ENCODE measurements around the gene BUB1.
"Not testable (repeated sequence)": the region's sequence is repeated elsewhere in the genome, so short reads cannot be mapped to it uniquely, and the experiment has no call there.

BUB1 gene

DNA sequence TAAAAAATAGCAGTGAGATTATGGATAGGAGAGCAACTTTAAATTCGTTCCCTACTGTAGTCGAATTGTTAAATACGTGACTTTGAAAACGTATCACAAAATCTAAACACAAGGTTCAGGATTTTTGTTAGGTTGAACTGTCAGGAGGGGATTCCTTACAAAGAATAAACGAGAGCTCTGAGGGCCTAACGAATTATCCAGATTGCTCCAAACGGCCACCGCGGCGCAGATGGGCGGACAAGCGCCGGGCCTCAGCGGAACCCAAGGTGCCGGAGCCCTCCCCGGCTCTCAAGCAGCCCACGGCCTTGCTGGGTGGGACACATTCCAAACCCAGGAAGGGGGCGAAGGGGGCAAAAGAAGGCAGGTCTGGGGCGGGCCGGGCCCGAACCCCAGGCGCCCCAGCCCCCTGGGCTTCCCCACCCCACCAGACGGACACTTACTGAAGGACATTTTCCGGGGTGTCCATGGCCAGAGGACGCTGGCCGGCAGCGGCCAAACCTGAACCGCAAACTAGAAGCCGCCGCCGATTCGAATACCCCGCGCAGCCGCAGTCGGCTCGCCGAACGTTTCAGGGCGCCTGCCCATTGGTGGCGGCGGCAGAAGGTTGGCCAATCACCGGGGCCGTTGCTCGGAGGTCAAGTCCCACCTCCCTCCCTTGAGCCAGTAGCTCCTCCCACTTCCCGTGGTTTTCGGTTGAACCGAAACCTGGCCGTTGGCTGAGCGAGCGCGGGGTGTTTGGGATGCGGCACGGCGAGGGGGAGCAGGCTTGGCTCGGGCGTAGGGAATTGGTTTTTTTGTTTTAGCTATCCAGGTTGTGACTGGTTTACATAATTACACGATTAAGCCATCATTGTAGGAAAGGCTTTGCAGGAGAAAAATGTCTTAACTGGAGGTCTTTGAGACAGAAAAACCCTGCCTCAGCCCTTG, at the start of gene BUB1:
Gene BUB1, minus strand, starts transcription at position 534 of the 927 bp plus-strand sequence. Its CDS starts 68 bp downstream, at position 466.
- in situ Hi-C loops (cut with MboI; ENCODE audit: low sequenced_read_pairs), result no loop called here

DNA sequence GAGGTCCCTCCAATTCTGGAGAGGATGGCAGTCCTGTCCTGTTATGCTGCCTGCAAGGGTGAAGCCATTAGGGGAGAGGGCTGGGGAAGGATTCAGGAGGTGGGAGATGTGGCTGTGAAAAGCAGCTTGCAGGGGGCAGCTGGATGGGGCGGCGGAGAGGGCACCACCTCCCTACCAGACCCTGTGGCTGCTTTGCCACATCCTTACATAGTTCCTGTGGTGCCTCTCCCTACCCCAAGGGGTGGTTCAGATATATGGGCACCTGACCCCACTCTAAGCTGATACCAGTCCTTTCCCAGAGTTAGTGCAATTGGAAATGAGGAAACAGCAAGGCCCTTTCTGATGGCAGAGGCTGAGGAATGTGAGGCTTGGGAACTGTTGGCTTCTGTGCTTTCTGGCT, 48.4 kb upstream of the BUB1 start:
- in situ Hi-C loops (cut with MboI; ENCODE audit: low sequenced_read_pairs), result no loop called here

DNA sequence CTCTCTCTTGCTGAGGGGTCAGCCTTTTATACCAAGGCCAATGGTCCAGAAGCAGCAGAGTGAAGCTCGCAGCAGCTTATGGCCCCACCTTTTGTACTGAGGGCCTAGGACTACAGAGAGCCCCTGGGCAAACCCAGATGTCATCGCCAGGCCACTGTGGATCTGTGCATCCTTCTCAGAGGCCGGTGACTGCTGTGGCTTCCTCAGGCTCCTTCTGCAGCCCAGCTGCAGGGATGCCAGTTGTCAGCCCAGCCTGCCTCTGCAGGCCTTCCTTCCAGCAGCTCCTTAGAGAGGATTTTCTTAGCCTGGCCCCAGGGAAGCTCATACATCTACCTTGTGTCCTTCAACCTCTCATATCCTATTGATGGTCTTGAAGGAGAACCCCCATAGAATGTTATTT, 48.0 kb upstream of the BUB1 start:
- in situ Hi-C loops (cut with MboI; ENCODE audit: low sequenced_read_pairs), result no loop called here

DNA sequence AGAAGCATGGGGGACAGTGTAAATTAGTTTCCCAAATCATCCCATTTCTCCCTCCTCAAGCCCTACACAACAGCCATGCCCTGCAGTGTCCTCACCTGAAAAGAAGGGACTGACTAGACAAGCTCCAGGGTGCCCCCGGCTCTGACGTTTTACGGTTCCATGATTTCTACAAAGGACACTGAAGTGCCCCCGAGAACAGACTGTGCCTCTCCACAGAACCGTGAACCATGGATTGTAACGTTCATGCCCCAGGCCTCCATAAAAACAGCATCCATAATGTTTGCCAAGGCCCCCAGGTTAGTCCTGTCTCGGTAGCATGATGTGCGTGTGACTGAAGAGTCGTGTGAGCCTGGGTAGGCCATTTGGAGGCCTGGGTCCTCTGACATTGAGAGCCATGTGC, 47.5 kb upstream of the BUB1 start:
- in situ Hi-C loops (cut with MboI; ENCODE audit: low sequenced_read_pairs), result no loop called here

DNA sequence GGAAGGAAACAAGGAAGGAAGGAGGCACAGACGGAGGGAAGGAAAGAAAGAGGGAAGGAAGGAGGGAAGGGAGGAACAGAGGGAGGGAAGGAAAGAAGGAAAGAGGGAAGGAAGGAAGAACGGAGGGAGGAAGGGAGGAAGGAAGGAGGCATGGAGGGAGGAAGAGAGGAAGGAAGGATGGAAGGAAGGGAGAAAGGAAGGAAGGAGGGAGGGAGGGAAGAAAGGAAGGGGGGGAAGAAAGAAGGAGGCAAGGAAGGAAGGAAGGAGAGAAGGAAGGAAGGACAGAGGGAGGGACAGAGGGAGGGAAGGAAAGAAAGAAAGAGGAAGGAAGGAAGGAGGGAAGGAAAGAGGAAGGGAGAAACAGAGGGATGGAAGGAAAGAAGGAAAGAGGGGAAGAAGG, 47.0 kb upstream of the BUB1 start:
- in situ Hi-C loops (cut with MboI; ENCODE audit: low sequenced_read_pairs), result no loop called here

DNA sequence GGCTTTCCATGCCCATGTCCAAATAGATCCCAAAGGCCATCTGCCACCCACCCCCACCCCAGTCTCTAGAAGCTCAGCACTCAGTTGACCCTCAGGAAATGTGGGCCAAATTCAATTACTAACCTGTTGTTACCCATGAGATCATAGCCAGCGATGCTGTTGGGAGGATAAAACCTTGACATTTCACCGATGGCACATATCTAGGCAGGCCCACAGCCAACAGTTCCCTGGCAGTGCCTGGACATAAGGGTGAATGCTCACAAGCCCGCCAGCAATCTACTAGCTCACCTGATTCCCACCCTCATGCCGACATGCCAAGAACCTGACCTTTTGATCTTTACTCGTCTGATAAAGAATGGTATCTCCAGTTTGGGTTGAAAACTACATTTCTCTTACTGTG, 42.7 kb upstream of the BUB1 start:
- in situ Hi-C loops (cut with MboI; ENCODE audit: low sequenced_read_pairs), result no loop called here

DNA sequence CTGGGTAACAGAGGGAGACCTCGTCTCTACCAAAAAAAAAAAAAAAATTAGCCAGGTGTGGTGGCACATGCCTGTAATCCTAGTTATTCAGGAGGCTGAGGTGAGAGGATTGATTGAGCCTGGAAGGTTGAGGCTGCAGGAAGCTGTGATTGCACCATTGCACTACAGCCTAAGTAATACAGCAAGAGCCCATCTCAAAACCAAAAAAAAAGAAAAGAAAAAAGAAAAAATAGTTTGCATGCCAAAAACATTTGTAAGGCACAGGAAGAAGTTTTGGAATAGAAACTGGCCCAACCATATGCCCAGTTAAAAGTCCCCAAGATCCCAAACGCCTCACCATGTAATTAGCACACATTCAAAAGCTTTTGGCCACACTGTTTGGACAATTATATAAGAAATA, 41.1 kb upstream of the BUB1 start:
- in situ Hi-C loops (cut with MboI; ENCODE audit: low sequenced_read_pairs), result no loop called here

DNA sequence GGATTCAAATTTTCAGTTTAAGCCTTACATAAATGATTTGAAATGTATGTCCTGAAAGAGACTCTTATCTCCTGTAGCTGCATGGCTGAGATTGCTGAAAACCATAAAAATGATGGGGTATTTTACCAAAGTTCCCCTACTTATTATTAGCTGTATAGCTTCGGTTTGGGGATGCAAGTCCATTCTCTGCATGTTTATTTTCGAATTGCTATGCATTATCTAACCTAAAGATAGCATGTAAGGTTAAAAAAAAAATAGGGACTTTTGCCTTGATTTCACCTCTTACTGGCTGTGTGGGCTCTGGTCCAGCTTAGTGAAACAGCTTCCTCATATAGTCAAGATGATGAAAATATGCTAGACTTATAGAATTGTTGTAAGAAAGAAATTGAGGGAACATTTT, 40.5 kb upstream of the BUB1 start:
- in situ Hi-C loops (cut with MboI; ENCODE audit: low sequenced_read_pairs), result no loop called here

DNA sequence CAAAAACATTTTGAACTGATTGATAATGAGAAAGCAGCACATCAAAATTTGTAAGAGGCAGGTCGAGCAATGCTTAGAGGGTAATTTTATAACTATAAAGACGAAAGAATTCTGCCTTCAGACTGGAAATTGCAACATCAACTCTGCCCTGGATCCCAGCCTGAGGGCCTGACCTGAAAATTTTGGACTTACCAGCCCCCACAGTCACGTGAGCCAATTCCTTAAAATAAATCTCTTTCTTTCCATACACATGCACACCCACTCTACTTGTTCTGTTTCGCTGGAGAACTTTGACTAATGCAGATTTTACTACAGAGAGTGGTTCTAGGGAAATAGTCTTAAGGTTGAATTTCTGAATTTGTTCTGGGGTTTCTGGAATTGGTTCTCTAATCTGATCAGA, 39.9 kb upstream of the BUB1 start:
- in situ Hi-C loops (cut with MboI; ENCODE audit: low sequenced_read_pairs), result no loop called here

DNA sequence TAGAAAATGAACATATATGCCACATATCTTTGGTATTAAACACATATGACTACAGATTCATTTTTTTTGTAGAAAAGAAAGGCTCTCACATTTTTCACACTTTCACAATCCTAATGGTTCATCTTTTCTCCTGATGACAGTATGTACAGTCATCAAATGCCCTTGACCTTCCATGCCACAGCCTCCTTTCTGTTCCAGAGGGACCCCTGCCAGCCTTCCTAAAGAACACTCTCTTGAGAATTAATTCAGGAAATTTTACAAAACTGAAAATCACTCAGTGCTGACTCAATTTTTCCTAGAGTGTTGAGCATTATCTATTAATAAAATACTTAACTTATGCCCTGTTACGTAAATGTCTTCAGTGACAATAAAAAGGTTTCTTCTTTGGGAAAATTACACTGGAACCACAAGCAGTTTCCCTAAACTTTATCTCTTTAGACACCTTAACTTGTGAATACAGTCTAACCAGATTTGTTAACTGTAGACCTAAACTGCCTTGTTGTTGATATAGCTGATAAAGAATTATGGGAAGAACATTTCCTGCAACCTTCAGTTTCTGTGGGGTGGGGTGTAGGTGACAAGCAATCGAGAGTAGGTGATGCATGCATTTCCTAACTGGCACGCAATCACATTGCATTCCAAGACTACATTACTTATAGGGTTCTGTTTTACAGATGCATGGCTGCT, 39.2 kb upstream of the BUB1 start:
- in situ Hi-C loops (cut with MboI; ENCODE audit: low sequenced_read_pairs), result no loop called here

DNA sequence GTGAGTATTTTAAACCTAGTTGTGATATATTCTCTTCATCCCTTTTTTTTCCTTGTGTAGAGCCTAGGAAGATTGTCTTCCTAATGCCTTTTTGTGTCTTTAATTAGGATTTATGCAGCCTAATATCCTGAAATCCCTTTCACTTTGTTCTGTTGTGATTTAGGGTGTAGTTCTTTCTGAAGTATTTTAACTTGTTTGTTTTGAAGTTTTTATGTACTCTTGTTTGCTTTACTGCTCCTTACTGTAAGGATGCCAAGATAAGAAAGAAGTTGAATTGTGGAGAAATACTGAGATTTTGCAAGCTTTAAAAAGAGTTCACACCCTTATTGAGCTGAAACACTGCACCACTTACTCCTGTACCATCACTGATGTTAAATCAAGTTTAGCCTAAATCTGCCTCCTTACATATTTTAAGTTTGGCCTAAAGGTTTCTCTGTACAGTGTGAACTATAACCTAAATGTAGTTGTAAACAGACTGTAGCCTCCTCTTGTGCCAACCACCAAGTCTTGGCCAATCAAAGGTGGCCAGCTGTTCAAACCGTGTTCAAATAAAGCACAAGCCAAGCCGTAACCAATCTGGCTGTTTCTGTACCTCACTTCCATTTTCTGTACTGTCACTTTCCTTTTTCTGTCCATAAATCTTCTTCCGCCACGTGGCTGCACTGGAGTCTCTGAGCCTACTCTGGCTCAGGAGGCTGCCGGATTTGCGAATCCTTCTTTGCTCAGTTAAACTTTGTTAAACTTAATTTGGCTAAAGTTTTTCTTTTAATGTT, 36.8 kb upstream of the BUB1 start:
- in situ Hi-C loops (cut with MboI; ENCODE audit: low sequenced_read_pairs), result no loop called here

DNA sequence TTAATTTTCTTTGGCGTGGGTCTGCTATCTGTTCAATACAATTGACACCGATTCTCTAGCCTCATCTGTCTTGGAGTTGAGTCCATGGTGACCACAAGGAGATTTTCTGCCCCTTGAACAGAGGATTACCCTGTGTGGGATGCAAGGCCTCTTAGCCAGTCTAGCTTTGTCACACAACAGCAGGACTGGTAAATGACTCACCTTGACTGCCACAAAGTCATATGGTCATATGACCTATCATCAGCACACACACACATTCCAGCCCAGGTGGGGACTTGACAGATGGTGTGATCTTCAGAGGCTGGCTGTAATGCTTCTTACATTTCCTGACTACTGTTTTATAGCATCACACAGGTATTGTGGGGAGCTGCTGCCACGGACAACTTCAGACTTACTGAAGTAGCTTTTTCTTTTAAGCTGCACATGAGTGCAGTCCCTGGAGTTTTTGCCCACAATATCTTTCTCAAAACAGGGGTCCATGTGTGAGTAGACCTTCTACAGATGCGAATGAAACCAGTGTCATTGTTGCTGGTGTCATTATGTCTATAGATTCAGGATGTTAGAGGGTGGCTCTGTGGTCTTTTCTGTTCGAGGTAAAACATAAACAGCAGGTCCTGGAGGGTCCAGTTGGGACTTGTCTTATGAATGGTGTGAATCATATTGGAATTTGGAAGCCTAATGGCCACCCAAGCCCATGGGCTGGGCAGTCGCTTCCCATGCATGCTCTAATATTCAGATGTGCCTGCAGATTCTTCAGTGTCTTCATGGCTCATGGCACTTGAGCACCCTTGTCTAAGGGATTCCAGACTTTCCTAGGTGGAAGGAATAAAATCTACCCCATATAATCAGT, 35.9 kb upstream of the BUB1 start:
- in situ Hi-C loops (cut with MboI; ENCODE audit: low sequenced_read_pairs), result no loop called here

DNA sequence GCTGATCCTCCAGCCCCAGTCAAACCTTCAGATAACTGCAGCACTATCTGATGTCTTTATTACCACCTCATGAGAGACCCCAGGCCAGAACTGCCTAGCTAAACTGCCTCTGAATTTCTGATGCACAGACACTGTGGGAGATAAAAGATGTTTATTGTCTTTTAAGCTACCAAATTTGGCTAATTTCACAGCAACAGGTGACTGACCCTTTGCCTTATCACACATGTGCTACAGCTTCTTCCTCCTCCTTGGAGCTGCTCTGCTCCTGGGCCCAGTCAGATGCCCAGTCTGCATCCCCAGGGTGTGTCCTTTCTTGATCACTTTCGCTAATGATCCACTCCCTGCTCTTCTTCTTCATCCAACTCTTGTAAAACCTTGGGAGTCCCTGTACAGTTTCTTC, 34.9 kb upstream of the BUB1 start:
- in situ Hi-C loops (cut with MboI; ENCODE audit: low sequenced_read_pairs), result no loop called here

DNA sequence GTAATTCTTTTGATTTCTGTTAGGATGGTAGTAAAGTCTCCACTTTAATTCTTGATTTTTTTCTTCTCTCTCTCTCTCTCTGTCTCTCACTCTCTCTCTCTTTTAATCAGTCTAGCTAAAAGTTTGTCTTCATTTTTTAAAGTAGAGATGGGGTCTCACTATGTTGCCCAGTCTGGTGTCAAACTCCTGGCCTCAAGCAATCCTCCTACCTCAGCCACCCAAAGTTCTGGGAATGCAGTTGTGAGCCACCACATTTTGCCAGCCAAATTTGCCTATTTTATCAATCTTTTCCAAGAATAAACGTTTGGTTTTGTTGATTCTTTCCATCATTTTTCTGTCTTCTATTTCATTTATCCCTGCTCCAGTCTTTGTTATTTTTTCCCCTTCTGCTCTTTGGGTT, 30.6 kb upstream of the BUB1 start:
- in situ Hi-C loops (cut with MboI; ENCODE audit: low sequenced_read_pairs), result no loop called here

DNA sequence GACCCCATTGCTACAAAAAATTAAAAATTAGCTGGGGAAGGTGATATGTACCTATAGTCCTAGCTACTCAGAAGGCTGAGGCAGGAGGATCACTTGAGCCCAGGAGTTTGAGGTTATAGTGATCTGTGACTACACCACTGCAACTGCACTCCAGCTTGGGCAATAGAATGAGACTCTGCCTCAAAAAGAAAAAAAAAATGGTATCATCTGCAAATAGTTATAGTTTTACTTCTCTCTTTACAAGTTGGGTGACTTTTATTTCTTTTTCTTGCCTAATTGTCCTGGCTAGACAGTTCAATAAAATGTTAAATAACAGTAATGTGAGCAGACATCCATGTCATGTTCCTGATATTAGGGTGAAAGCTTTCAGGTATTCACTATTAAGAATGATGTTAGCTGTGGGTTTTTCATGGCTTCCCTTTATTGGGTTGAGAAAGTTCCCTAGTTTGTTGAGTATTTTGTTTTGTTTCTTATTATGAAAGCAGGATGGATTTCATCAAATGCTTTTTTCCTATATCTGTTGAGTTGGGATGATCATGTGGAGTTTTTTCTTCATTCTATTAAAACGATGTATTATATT, 29.6 kb upstream of the BUB1 start:
- in situ Hi-C loops (cut with MboI; ENCODE audit: low sequenced_read_pairs), result no loop called here

DNA sequence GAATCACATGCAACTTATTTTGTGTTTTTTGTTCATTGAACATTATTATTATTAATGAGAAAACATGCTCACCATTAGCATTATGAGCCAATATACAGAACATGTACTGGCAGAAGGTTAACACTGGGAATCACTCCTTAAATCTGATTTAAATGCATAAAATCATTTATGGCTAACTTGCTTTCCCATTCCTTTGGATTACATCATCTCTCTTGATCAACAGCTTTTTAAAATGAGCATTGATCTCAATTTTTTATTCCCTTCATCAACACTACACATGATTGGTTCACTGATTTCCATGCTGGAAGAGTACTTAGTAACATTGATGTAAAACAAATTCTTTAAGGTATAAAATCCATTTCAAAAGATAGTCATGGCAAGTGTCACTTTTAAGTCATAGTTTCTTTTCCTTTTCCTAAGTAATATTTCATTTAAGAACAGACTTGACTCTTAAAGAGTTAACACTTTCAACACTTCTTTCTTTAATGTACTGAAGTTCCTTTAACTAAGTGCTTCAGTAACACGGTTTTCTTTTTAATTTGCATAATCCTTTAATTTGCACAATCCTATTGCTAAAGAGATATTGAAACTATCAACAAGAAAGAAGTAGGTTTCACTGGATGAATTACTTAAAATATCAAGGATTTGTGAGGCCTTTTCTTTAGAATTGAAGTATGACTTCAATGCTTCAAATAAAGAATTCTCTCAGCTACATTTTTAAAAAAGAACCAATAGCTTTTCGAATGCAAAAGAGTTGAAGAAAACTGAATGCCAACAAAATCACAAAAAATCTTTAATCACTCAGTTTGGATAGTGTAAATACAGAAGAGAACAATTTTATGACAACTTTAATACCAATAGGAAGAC, 24.9 kb upstream of the BUB1 start:
- in situ Hi-C loops (cut with MboI; ENCODE audit: low sequenced_read_pairs), result no loop called here

DNA sequence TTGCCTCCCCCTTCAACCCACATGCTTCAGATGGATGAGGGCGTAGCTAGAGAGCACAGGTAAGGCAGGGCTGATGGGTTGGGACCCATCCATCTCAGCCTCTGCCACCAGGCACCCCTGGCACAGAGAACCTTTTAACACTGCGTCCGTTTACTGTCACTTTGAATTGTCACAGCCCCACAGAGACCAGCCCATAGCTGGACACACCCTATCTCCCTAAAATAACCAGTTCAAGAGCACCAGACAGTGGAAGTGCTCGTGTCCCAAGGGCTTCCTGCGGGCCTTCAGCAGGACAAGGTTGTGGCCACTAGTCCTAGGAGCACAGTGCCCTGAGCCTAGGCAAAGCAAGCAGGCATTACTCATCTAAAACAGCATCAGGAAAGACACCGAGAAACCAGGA, 20.4 kb upstream of the BUB1 start:
- in situ Hi-C loops (cut with MboI; ENCODE audit: low sequenced_read_pairs), result not testable (repeated sequence)

DNA sequence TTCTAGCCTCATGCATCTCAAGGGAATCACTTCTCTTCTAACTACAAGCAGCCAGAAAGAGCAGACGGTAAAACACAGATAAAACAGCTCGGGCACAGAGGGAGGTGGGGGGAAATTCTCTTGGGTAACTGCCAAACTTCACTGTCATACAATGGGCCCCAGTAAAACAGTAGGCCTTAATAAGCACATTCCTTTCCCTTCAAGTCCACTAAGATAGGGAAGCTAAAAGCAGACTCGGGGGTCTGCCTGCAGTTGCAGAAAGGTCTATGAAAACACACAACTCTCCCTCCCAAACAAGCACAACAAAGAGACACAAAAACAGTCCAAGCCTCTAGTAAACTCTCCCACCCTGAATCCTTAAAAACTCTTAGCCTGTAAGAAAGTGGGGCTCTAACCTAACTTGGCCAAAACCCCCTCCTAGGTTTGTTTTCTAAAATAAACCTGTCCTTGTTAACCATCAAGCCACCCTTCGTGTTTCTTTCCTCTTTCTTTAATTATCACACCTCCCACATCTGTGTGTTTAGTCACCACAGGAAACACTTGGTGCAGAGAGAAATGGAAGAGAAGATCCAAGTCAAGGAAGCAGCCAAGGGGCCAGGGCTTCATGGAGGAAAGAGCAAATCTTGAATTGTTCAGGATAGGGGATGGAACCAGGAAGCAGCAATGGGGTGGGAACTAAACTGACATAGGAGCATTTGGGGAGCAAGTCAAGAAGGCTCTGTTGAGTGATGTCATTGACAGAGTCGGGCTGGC, 17.5 kb upstream of the BUB1 start:
- in situ Hi-C loops (cut with MboI; ENCODE audit: low sequenced_read_pairs), result not testable (repeated sequence)

All from HL-60/S4 treated with retinoic acid at 250 ng/mL for 4 days and 3 days (cell line).